Pulmonary artery endothelial cell (primary cell): ENCODE results near the gene OTULIN. TPM values are rescaled to one million over a fixed set of nuclear protein-coding genes. Genes with fewer than 3 reads are reported as not detected.

Experiments used
- DNase-seq: peaks from one replicate; pipeline ENCODE4 v3.0.0-alpha.2; 2011; ENCODE audit warnings: low read depth, low spot score
- total RNA-seq: library from RNA; depleted of rRNA; stranded (reverse); fragments of >200 nt; gene quantifications from 2 replicates; pipeline ENCODE4 v1.2.3, GENCODE V29; 2014

OTULIN gene
- total RNA-seq, 1 donor from 2014 or later = 18.7 TPM

DNA sequence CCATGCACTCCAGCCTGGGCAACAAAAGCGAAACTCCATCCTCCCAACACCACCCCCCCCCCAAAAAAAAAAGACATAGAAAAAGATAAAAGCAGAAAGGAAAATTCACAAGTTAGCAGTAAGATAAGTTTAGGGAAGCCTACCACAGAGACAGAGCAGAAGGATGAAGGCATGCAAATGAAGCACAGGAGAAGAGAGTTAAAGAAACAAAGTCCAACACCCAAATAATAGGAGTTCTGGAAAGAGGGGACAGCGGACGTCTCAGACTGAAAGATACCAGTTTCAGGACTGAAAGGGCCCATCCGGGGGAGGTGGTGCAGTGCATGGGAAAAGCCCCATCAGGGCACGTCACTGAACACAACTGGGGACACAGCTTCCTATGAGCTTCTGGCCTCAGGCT lies 54.3 kb downstream of the OTULIN start:
- no peak for DNase-seq

GRCh38 chr5:14720236-14720923 lies 55.9 kb downstream of the OTULIN start:
- DNase-seq = no peak

DNA sequence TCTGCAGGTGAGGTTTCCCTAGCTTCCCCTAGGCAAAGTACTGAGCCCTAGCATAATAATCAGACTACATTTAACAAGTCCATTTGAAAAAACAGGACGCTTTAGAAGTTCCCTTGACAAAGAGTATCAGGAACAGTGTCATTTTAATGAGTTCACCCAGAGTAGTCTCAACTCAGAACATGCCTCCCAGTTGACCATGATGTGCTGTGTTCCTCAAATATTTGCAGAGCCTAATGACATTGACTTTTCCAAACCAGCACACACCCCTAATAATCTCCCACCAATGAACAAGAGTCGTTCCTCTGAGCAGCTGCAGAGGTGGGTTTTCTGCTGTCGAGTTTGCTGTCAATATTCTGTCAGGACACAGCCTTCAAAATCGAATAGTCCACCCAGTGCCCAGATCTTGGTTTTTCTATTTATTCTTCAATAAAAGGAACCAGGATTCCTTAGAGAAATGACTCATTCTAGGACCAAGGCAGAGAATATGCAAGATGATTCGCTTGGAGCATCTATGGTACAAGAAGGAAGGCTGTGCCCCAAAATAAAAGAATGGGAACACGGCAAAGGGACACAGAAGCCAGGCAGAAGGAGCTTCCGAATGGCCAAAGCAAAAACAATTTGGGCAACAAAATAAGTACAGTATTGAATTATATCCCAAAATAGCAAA lies 57.6 kb downstream of the OTULIN start:
- DNase-seq = no peak

- no peak for DNase-seq
Observed at GRCh38 chr5:14722923-14723322, 58.4 kb downstream of the OTULIN start.

DNA sequence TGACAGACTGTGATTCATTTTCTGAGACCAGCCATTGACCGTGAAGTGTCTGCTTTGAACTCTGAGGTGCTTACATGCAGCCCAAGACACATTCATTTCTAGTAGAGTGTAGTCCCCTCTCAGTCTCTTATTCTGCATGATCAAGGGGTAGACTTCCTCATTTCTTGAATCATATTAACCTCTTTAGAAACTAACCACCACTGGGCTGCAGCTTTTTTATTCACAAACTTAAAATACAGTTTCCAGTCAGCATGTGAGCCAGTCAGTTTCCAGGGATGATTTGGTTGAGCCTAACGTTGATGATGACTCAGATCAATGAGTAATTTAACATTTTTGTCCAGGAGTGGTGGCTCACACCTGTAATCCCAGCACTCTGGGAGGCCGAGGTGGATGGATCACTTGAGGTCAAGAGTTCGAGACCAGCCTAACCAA lies 59.2 kb downstream of the OTULIN start:
- no peak for DNase-seq

- DNase-seq = no peak
Observed at GRCh38 chr5:14724633-14725032, 60.1 kb downstream of the OTULIN start.

- DNase-seq = no peak
Observed at GRCh38 chr5:14726066-14726838, 61.7 kb downstream of the OTULIN start.

GRCh38 chr5:14727428-14727865 lies 62.9 kb downstream of the OTULIN start:
- DNase-seq = peak; percentile 46

DNA sequence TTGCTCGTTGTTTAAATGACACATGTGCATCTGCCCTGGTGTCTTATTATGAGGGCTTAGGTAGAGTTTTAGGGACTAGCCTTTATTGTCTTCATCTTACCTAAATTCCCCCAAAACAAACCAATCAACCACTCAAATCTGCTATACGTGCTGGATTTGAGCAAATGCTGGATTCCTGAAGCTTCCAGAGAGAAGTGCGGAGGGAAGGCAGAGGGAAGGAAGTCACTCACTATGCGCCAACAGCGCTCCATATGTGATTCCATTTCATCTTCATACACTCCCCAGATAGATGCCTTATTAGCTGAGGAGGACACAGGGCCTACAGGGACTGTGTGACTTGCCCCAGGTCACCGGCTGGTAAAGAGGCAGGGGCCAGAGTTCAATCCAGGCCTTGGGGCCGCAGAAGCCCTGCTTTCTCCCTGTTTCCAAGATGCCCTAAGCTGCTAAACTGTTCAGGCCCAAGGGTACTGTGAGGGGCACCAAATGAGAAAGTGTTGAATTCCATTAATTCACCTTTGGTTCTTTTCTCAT lies 63.5 kb downstream of the OTULIN start:
- DNase-seq = no peak

DNA sequence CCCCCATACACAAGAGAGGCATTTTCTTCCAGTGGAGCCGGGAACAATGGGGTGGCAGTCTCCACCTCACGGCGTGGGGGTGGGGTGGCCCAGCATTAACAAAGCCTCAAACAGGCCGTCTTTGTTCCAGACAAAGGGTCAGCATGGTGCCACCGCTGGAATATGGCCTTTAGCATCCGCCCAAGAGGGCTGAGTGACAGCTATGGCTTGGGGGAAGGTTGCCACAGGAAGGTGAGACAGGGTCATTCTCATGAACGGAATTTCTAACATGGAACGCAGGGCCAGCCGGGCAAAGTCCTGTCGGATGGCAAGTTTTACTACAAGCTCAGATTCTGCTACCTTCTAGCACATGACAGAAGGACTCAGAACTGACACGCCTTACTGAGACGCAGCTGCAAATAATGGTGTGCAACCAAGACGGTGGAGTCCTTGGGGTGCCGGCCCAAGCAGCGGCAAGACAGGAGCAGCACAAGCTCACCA lies 64.0 kb downstream of the OTULIN start:
- DNase-seq = no peak

DNA sequence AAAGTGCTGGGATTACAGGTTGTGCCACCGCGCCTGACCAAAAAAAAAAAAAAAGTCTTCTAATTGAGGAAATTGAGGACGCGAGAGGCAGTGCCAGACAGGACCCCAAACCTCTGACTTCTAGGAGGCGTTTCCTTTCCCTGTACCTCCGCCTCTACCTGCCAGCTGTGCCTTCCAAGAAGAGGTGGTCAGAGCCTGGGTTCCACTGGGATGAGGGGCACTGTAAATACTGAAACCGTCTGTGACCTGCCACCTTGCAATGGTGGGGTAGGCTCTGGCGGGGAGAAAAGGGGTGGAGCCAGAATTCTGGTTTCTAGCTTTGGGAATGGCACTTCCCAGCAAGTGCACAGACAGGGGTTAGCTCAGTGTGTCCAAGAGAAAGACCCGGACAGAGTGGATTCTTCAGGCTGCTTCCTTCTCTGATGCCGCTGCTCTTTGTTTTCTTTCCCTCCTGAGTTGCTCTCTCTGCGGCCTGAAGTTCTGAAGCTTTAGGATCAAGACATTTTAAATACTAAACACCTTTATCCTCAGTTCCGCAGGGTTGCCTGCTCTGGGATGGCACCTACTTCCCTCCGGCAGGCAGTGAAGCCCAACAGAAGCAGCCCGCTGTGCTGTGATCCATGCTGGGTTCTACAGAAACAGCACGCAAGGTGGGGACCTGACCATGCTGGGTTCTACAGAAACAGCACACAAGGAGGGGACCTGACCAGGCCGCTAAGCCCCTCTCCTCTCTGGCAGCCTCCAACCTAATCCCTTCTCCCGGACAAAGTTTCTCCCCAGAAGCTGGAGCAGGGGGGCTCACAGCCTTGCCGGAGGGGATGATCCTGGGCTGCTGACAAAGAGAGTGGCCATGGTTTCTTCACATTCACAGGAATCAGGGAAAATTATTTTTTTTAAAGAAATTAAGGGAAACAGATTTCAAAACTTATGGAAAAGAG lies 65.2 kb downstream of the OTULIN start:
- DNase-seq = no peak

DNA sequence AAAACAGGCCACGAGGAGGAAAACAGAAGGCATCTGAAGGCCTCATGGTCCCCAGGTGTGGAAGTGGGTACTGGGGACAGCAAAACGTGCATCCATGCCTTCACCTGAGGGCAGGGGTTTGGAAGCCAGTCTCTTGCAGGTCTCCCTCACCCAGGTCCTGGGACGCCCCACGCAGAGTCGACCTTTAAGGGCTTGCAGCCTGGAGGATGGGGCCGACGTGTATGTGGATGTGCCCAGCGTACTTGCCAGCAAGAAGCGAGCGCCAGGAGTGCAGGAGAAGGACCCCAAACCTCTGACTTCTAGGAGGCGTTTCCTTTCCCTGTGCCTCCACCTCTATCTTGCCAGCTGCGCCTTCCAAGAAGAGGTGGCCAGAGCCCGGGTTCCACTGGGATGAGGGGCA lies 65.9 kb downstream of the OTULIN start:
- DNase-seq = no peak

GRCh38 chr5:14730881-14731280 lies 66.4 kb downstream of the OTULIN start:
- DNase-seq = no peak

DNA sequence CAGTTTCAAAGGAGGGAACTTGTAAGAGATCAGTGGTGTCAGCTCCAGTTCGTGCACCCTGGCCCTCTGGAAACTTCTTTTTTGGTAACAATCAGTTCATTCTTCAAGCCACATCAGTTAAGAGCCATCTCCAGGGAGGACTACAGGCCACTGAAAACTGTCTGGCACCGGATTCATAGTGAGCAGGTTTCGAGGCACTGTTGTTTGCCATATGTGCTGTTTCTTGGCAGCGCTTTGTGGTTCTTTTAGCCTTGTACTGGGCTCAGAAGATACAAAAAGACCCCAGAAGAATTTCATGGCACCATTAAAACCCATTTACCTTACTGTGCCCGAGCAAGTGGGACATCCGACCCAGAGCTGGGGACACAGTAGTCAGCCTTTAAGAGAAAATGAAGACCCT lies 68.5 kb downstream of the OTULIN start:
- DNase-seq = no peak

- no peak for DNase-seq
Observed at GRCh38 chr5:14733661-14734060, 69.1 kb downstream of the OTULIN start.

- DNase-seq = no peak
Observed at GRCh38 chr5:14734396-14734795, 69.9 kb downstream of the OTULIN start.

DNA sequence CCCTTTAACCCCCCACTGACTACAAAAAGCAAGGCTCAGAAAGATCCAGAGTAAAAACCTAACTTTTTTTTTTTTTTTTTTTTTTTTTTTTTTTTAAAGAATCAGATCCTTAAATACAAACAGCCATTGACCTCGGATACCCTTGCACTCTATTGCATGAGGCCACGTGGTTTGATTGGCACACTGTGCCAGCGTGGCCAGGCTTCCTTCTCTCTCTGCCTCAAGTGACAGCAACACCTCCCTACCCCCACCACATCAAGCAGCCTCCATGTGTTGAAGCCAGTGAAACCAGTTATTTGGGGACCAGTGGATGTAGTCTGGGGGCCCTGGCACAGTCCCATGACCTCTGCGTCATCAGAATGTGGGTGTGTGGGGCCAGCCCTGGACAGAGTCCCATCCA lies 71.4 kb downstream of the OTULIN start:
- DNase-seq = no peak

DNA sequence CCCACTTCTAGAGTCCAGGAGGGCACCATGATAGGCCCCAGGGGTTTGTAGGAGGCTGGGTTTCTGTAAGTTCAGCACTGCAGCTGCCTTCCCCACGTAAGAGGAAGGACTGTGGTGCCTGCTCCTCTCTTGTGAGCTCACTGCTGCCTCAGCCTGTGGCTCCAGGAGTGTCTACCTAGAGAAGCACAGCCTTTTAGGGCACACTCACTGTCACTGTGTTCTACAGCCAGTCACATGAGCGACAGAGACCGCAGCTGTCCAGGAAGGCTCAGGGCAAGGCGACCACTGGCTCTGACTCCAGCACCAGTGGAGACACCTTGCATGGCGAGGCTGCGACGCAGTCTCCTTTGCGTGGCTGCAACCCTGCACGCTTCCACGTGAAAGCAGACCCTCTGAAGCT lies 72.8 kb downstream of the OTULIN start:
- no peak for DNase-seq

- no peak for DNase-seq
Observed at GRCh38 chr5:14738050-14738449, 73.5 kb downstream of the OTULIN start.

GRCh38 chr5:14739538-14739937 lies 75.0 kb downstream of the OTULIN start:
- peak; percentile 54 for DNase-seq

- DNase-seq = no peak
Observed at GRCh38 chr5:14739981-14740380, 75.5 kb downstream of the OTULIN start.
